NCI-H1417 (cell line): ENCODE data around the gene ERC2.
"Not testable (repeated sequence)": the region's sequence is repeated elsewhere in the genome, so short reads cannot be mapped to it uniquely, and the experiment has no call there.

Experiments used
- DNase-seq, 3 experiments: peaks; one replicate each; lab custom pipeline; 2025; lab: John Stamatoyannopoulos, UW

Gene ERC2

GRCh38 chr3:56122911-56123310 is 345.4 kb downstream of the ERC2 start:
- DNase-seq: no peak

- no peak for DNase-seq
These were observed 346.6 kb downstream of the ERC2 start for GRCh38 chr3:56121716-56122115.

GRCh38 chr3:56119575-56120349 is 348.5 kb downstream of the ERC2 start:
- no peak for DNase-seq

GRCh38 chr3:56118968-56119367 is 349.3 kb downstream of the ERC2 start:
- no peak for DNase-seq

- no peak for DNase-seq
These were observed 352.6 kb downstream of the ERC2 start for GRCh38 chr3:56115698-56116097.

- DNase-seq: no peak
These were observed 353.1 kb downstream of the ERC2 start for GRCh38 chr3:56115199-56115598.

GRCh38 chr3:56113908-56114307 is 354.4 kb downstream of the ERC2 start:
- DNase-seq: no peak

GRCh38 chr3:56113231-56113630 is 355.0 kb downstream of the ERC2 start:
- no peak for DNase-seq

- DNase-seq: no peak
These were observed 356.5 kb downstream of the ERC2 start for GRCh38 chr3:56111606-56112304.

GRCh38 chr3:56110886-56111285 is 357.4 kb downstream of the ERC2 start:
- no peak for DNase-seq

GRCh38 chr3:56107157-56107556 is 361.1 kb downstream of the ERC2 start:
- no peak for DNase-seq

- DNase-seq: no peak
These were observed 366.2 kb downstream of the ERC2 start for GRCh38 chr3:56102032-56102431.

- no peak for DNase-seq
These were observed 366.7 kb downstream of the ERC2 start for GRCh38 chr3:56101576-56101975.

GRCh38 chr3:56096999-56097398 is 371.3 kb downstream of the ERC2 start:
- DNase-seq: no peak

- no peak for DNase-seq
These were observed 374.1 kb downstream of the ERC2 start for GRCh38 chr3:56094170-56094569.

- DNase-seq: no peak
These were observed 378.5 kb downstream of the ERC2 start for GRCh38 chr3:56089739-56090138.

- DNase-seq: peak in 1 of 3 experiments; percentile 26
These were observed 380.7 kb downstream of the ERC2 start for GRCh38 chr3:56087451-56088053.

- DNase-seq: no peak
These were observed 381.9 kb downstream of the ERC2 start for GRCh38 chr3:56086355-56086754.

GRCh38 chr3:56081246-56081645 is 387.0 kb downstream of the ERC2 start:
- DNase-seq: no peak

GRCh38 chr3:56076746-56077145 is 391.5 kb downstream of the ERC2 start:
- no peak for DNase-seq

GRCh38 chr3:56075089-56075488 is 393.2 kb downstream of the ERC2 start:
- DNase-seq: no peak

- no peak for DNase-seq
These were observed 398.5 kb downstream of the ERC2 start for GRCh38 chr3:56069766-56070165.

GRCh38 chr3:56066405-56066804 is 401.9 kb downstream of the ERC2 start:
- not testable (repeated sequence) for DNase-seq
